Neural progenitor cell (in vitro differentiated cells): ENCODE measurements around the gene EME2.

Experiments
- CTCF ChIP-seq: fragments of 200-600 bp; sonication (generic); IDR thresholded peaks from 2 replicates; pipeline ENCODE4 v1.5.1; 2017; ENCODE audit warnings: antibody characterized with exemption, mild to moderate bottlenecking
- EZH2phosphoT487 ChIP-seq: fragments of 200-600 bp; sonication (generic); IDR thresholded peaks from 2 replicates; pipeline ENCODE4 v1.6.1; 2017; ENCODE audit warnings: antibody characterized with exemption

GRCh38 chr16:1810536-1810935 lies 37.9 kb downstream of the EME2 start:
- TF ChIP-seq CTCF (no peak), EZH2phosphoT487 (no peak)
